ENCODE results near the gene CCK.

The CCK gene

GRCh38 chr3:42229266-42229941 is 36.6 kb downstream of the CCK start:
- no peak for DNase-seq (ENCODE audit: low spot score)
- no peak for TF ChIP-seq CTCF (IDR thresholded peaks at IDR 0.05; ENCODE audit: extremely low read depth, insufficient read depth, missing control alignments)
- in situ Hi-C loops (cut with MboI; ENCODE audit: low pct_unique_long_range_greater_than_20kb, low sequenced_read_pairs, unreplicated experiment) = no loop called here

DNA sequence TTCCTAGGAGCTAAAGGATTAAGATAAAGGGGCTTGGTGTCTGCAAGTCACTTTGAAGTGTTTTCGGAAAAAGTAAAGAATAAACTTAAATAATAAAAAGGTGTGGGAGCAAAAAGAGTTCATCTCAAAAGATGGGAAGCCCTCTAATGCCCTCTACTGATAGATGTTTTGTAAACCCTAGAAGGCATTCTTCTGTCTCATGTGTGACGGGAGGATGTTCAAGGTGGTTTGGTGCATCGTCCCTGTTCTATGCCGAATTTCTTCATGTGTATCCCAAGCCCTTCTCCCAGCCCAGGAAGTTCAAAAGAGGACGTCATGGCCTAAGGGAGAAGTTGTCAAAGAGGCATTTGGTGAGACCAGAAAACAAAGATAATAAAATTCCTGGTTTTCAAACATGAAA is 37.2 kb downstream of the CCK start:
- DNase-seq (ENCODE audit: low spot score) = peak; percentile 62
- in situ Hi-C loops (cut with MboI; ENCODE audit: low pct_unique_long_range_greater_than_20kb, low sequenced_read_pairs, unreplicated experiment) = no loop called here
- TF ChIP-seq CTCF (IDR thresholded peaks at IDR 0.05; ENCODE audit: extremely low read depth, insufficient read depth, missing control alignments) = peak; percentile 45

DNA sequence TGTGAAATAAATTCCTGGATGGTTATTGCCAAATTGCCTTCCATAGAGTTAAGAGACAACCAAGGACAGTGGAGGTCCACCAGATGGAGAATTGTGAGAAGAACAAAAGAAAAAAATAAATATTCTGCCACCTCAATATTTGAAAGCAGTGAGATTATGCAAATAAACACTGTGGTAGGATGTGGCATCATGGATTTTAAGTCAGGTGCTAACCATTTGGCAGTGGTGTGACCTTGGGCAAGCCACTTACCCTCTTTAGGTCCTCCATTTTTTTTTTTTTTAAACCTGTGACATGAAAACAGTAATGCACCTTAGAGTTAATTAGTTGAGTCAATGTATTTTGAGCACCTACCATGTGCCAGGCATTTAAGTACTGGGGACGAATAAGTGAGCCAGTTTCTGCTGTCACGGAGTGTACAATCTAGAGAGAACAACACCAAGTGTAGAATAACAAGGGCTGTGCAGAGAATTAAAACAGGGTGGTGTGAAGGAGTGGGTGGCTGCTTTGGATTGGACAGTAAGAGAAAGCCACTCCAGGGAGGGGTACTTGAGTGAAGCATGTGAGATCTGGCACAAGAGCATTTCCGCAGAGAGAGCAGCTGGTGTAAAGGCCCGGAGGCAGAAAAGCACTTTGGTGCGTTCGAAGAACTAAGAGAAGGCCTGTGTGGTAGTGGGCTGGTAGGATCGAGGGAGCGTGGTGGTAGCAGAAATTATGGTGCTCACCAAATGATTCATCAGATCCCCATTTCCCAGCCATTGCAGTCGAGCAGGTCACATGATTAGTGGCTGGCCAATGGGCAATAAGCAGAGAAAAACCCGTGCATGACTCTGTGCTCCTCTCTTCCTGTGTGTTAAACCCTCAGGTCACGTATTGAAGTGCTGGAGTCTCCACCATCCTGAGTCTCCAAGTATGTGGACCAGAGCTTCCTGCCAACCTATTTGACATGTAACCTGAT is 39.2 kb downstream of the CCK start:
- DNase-seq (ENCODE audit: low spot score) = no peak
- TF ChIP-seq CTCF (IDR thresholded peaks at IDR 0.05; ENCODE audit: extremely low read depth, insufficient read depth, missing control alignments) = no peak
- in situ Hi-C loops (cut with MboI; ENCODE audit: low pct_unique_long_range_greater_than_20kb, low sequenced_read_pairs, unreplicated experiment) = no loop called here

GRCh38 chr3:42225486-42226363 is 40.3 kb downstream of the CCK start:
- no peak for TF ChIP-seq CTCF (IDR thresholded peaks at IDR 0.05; ENCODE audit: extremely low read depth, insufficient read depth, missing control alignments)
- in situ Hi-C loops (cut with MboI; ENCODE audit: low pct_unique_long_range_greater_than_20kb, low sequenced_read_pairs, unreplicated experiment) = no loop called here
- DNase-seq (ENCODE audit: low spot score) = no peak

GRCh38 chr3:42224658-42225421 is 41.1 kb downstream of the CCK start:
- no peak for TF ChIP-seq CTCF (IDR thresholded peaks at IDR 0.05; ENCODE audit: extremely low read depth, insufficient read depth, missing control alignments)
- DNase-seq (ENCODE audit: low spot score) = no peak
- in situ Hi-C loops (cut with MboI; ENCODE audit: low pct_unique_long_range_greater_than_20kb, low sequenced_read_pairs, unreplicated experiment) = no loop called here

All from GM13977 (cell line).